Subcutaneous abdominal adipose tissue (tissue), 5 donors: ENCODE data around the gene SOWAHC.
"Not testable (repeated sequence)": the region's sequence is repeated elsewhere in the genome, so short reads cannot be mapped to it uniquely, and the experiment has no call there.

Experiments
- H3K27ac ChIP-seq: one replicate; pipeline ENCODE4 v1.7.0; 2013; ENCODE audit warnings: low read depth, mild to moderate bottlenecking, inconsistent platforms, low read length, moderate library complexity
- H3K27me3 ChIP-seq, 5 donors: one replicate each; pipeline ENCODE4 v1.7.0; 2013; ENCODE audit warnings: low read length in 5 of 5, inconsistent platforms in 1 of 5; ENCODE audit not compliant: control insufficient read depth in 5 of 5, insufficient read depth in 4 of 5
- H3K36me3 ChIP-seq, 5 donors: one replicate each; pipeline ENCODE4 v1.7.0; 2013; ENCODE audit warnings: low read length in 5 of 5; ENCODE audit not compliant: control insufficient read depth in 5 of 5, insufficient read depth in 5 of 5
- H3K4me1 ChIP-seq, 5 donors: one replicate each; pipeline ENCODE4 v1.7.0; 2013; ENCODE audit warnings: low read length in 5 of 5, mild to moderate bottlenecking in 3 of 5, moderate library complexity in 1 of 5; ENCODE audit not compliant: control insufficient read depth in 5 of 5, insufficient read depth in 5 of 5
- H3K4me3 ChIP-seq, 5 donors: one replicate each; pipeline ENCODE4 v1.7.0; 2013; ENCODE audit warnings: low read length in 5 of 5, low read depth in 1 of 5
- H3K9ac ChIP-seq, 5 donors: one replicate each; pipeline ENCODE4 v1.7.0; 2013; ENCODE audit warnings: low read length in 5 of 5, mild to moderate bottlenecking in 4 of 5, moderate library complexity in 3 of 5
- H3K9me3 ChIP-seq, 5 donors: one replicate each; pipeline ENCODE4 v1.7.0; 2013; ENCODE audit warnings: low read length in 5 of 5; ENCODE audit not compliant: control insufficient read depth in 5 of 5
- donor health status: healthy.
- donor health status: healthy.
- donor health status: healthy.
- donor health status: healthy.
- donor health status: healthy.

The SOWAHC gene

GRCh38 chr2:109632158-109632789 lies 18.1 kb downstream of the SOWAHC start:
- H3K27me3 ChIP-seq, result no peaks in the 10 kb centered on the region
- no peaks in the 10 kb centered on the region for H3K9me3 ChIP-seq
- no peak overlapping the region for H3K27ac ChIP-seq
- no peaks in the 10 kb centered on the region for H3K36me3 ChIP-seq
- no peak overlapping the region for H3K4me3 ChIP-seq
- H3K9ac ChIP-seq, result no peak overlapping the region
- peaks cover 0 to 14% (median 6%) of the 10 kb centered on the region in 5 donors for H3K4me1 ChIP-seq

- H3K36me3 ChIP-seq, result no peaks in the 10 kb centered on the region
Measured at GRCh38 chr2:109633284-109633961, 19.3 kb downstream of the SOWAHC start.

GRCh38 chr2:109635426-109636304 lies 21.5 kb downstream of the SOWAHC start:
- Histone ChIP-seq H3K27ac (no peak overlapping the region), H3K27me3 (no peaks in the 10 kb centered on the region), H3K4me3 (no peak overlapping the region), H3K9ac (no peak overlapping the region), H3K36me3 (no peaks in the 10 kb centered on the region), H3K9me3 (no peaks in the 10 kb centered on the region), H3K4me1 (peaks cover 0 to 30% (median 23%) of the 10 kb centered on the region in 5 donors)

More at GRCh38 chr2:109633284-109633961, 19.3 kb downstream of the SOWAHC start:
- Histone ChIP-seq H3K9me3 (no peaks in the 10 kb centered on the region), H3K9ac (no peak overlapping the region), H3K4me3 (no peak overlapping the region), H3K27ac (no peak overlapping the region), H3K4me1 (peaks cover 0 to 23% (median 16%) of the 10 kb centered on the region in 5 donors), H3K27me3 (no peaks in the 10 kb centered on the region)

- Histone ChIP-seq H3K36me3 (no peaks in the 10 kb centered on the region), H3K9me3 (no peaks in the 10 kb centered on the region), H3K27me3 (no peaks in the 10 kb centered on the region), H3K27ac (no peak overlapping the region), H3K4me1 (peaks cover 0 to 30% (median 23%) of the 10 kb centered on the region in 5 donors), H3K9ac (no peak overlapping the region), H3K4me3 (no peak overlapping the region)
Measured at GRCh38 chr2:109636317-109636716, 22.2 kb downstream of the SOWAHC start.

GRCh38 chr2:109637749-109638570 lies 23.8 kb downstream of the SOWAHC start:
- Histone ChIP-seq H3K27ac (peak overlapping the region; percentile 42), H3K27me3 (no peaks in the 10 kb centered on the region), H3K4me1 (peaks cover 0 to 26% (median 22%) of the 10 kb centered on the region in 5 donors), H3K9ac (peak overlapping the region in 1 of 5 donors; percentile 30), H3K36me3 (no peaks in the 10 kb centered on the region), H3K4me3 (no peak overlapping the region), H3K9me3 (no peaks in the 10 kb centered on the region)

- H3K36me3 ChIP-seq, result no peaks in the 10 kb centered on the region
- no peaks in the 10 kb centered on the region for H3K27me3 ChIP-seq
- peaks cover 0 to 23% (median 22%) of the 10 kb centered on the region in 5 donors for H3K4me1 ChIP-seq
- H3K27ac ChIP-seq, result peak overlapping the region; percentile 42
- no peak overlapping the region for H3K4me3 ChIP-seq
- H3K9me3 ChIP-seq, result no peaks in the 10 kb centered on the region
- no peak overlapping the region for H3K9ac ChIP-seq
Measured at GRCh38 chr2:109638795-109639194, 24.6 kb downstream of the SOWAHC start.

GRCh38 chr2:109640000-109640399 lies 25.8 kb downstream of the SOWAHC start:
- not testable (repeated sequence) for H3K9me3 ChIP-seq, H3K36me3 ChIP-seq

GRCh38 chr2:109644571-109645275 lies 30.6 kb downstream of the SOWAHC start:
- no peaks in the 10 kb centered on the region for H3K9me3 ChIP-seq
- H3K27me3 ChIP-seq, result no peaks in the 10 kb centered on the region
- peaks cover 7 to 20% (median 14%) of the 10 kb centered on the region in 5 donors for H3K4me1 ChIP-seq
- H3K36me3 ChIP-seq, result no peaks in the 10 kb centered on the region
- no peak overlapping the region for H3K4me3 ChIP-seq
- peak overlapping the region in 1 of 5 donors; percentile 65 for H3K9ac ChIP-seq
- peak overlapping the region; percentile 62 for H3K27ac ChIP-seq

More at GRCh38 chr2:109640000-109640399, 25.8 kb downstream of the SOWAHC start:
- peaks cover 7 to 33% (median 32%) of the 10 kb centered on the region in 5 donors for H3K4me1 ChIP-seq
- not testable (repeated sequence) for H3K27me3 ChIP-seq, H3K27ac ChIP-seq, H3K9ac ChIP-seq, H3K4me3 ChIP-seq
